Stimulated activated CD4-positive, alpha-beta T cell treated with anti-CD3 and anti-CD28 coated beads, Interleukin-4, amount 100 ng/mL, for 4 hours (primary cell): Measurements from ENCODE around the gene COG8.
"Not testable (repeated sequence)": the region's sequence is repeated elsewhere in the genome, so short reads cannot be mapped to it uniquely, and the experiment has no call there.

Source experiments
- DNase-seq, 2 experiments: peaks; one replicate each; pipeline ENCODE4 v3.0.0-alpha.2; 2020

Gene COG8

DNA sequence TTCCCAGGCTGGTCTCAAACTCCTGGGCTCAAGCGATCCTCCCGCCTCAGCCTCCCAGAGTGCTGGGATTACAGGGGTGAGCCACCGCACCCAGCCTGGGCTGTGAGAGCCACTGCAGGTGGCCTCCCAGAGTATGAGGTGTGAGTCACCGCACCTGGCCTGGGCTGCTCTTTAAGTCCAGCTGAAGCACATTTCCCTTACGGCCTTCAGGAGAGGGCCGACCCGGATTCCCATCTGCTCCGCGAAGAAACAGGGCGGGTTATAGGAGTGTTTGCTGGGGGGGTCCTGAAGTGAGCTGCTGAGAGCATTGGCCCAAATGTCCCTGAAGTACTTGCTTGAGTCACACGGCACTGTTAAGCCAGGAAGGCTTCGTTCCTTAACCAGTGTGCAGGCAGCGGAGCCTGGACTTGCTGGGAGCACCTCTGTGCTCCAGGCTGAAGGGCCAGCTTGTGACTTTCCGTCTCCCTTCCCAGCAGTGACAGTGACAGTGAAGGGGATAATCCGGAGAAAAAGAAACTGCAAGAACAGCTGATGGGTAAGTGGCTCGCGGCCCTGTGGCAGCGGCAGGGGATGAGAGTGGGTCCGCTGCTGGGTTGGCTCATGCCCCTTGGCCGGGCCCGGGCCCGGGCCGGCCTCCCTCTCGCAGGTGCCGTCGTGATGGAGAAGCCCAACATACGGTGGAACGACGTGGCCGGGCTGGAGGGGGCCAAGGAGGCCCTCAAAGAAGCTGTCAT is 21.0 kb downstream of the COG8 start:
- no peak for DNase-seq

DNA sequence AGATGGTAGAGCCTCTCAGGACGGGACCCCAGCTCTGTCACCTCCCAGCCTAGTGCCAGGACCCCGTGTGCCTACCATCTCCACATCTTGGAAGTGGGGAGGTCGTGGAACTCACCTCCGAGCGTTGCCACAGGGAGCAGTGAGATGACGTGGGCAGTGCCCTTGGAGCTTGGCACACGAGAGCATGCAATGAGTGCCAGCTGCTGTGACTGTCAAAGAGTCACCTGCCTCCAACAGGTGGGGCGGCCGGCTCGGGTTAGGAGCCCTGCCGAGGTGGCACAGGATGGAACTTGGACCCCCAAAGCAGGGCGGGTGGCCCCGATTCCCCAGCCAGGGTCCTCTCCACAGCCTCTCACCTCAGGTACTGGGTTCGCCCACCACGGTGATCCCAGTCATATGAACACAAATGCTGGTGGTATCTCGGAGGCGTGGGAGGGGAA is 22.7 kb downstream of the COG8 start:
- DNase-seq, result no peak

DNA sequence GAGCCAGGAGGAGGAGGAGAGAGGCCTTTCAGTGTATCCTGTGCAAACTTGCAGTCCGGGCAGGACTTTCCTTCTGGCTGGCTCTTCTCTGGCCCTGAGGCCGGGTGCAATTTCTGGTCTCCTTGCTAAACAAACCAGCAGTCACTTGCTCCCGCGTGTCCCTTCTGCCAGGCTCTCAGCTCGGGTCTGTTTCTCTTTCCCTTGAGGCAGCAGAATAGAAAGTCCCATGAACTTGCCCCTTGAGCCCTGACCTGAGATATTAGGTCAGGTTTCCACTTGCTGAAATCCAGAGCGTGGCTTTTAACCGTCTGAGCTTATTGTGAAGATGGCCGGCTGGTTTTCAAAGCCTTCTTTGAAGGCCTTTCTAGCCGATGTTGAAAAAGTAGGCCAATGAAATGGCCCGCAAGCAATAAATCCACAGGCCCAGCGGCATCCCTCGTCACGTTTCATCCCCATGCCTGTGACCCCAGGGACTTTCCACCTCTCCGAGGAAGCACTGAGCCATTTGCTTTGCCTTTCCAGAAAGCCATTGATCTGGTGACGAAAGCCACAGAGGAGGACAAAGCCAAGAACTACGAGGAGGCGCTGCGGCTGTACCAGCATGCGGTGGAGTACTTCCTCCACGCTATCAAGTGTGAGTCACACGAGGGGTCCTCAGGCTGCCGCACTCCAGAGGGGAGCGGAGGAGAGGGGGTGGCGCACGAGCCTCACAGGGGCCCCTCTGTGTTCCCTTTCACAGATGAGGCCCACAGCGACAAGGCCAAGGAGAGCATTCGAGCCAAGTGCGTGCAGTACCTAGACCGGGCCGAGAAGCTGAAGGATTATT is 23.7 kb downstream of the COG8 start:
- DNase-seq, result no peak

DNA sequence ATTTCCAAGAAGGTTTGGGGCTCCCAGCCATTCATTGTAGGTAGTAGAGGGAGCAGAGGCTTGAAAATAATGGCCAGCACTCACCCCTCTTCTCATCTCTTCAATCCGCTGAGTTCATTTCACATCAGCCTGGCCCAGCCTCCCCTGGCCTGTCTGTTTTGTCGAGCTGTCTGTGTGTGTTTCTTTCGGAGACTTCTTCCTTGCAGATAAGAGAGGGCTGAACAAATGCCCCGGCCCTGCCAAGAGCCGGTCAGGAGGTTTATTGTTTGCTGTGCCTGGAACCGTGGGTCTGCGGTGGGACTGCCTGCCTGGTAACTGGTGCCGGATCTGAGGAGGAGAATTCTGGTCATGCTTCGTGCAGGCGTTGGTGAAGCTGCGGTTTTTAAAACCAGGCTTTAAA is 24.8 kb downstream of the COG8 start:
- no peak for DNase-seq

DNA sequence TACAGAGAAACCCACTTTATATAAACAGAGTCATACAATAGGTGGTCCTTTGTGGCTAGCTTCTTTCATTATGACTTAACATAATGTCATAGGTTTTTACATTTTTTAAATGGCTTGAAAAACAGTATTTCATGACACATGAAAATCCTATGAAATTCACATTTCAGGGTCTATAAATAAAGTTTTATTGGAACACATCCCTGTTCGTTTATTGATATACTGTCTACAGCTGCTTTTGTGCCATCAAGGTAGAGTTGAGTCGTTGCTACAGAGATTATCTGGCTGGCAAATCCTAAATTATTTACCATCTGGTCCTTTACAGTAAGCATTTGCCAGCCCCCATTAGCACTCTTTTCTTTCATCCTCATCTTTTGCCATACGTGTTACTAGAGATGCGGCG is 25.9 kb downstream of the COG8 start:
- no peak for DNase-seq

DNA sequence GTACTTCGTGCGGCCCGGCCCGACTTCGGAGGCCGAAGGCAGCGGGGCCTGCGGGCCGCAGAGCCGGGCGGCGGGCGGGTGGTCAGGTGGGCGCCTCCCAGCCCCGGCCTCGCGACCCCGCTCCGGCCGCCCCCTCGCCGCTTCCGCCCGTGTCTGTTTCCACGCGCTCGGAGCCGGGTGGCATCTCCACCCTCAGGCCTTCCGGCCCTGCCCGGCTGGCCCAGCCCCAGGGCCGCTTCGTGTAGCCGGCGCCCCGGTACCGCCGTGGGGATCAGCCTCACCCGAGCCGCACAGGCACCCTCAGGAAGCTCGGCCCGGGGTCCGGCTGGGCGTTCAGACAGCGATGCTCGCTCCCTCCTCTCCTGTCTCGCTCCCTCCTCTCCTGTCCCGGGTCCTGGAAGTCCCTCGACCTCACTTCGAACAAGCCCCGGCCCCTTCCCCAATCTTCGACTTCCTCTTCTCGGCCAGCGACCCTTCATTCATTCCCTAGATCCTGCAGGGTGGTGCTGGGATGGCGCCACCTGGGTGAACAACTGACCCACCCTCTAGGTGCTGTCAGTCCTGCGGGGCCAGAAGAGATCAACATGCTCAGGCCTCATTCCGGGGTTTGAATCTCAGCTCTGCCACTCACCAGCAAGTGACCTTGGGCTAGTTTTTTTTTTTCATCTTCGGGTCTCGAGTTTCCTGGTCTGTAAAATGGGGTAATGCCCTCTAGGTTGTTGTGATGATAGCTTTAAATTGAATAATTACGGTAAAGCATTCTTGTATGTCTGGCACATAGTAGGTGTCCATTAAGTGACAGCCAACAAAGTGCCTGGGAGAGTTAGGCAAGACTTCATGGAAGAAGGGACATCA is 27.6 kb downstream of the COG8 start:
- peak in 1 of 2 experiments; percentile 42 for DNase-seq

DNA sequence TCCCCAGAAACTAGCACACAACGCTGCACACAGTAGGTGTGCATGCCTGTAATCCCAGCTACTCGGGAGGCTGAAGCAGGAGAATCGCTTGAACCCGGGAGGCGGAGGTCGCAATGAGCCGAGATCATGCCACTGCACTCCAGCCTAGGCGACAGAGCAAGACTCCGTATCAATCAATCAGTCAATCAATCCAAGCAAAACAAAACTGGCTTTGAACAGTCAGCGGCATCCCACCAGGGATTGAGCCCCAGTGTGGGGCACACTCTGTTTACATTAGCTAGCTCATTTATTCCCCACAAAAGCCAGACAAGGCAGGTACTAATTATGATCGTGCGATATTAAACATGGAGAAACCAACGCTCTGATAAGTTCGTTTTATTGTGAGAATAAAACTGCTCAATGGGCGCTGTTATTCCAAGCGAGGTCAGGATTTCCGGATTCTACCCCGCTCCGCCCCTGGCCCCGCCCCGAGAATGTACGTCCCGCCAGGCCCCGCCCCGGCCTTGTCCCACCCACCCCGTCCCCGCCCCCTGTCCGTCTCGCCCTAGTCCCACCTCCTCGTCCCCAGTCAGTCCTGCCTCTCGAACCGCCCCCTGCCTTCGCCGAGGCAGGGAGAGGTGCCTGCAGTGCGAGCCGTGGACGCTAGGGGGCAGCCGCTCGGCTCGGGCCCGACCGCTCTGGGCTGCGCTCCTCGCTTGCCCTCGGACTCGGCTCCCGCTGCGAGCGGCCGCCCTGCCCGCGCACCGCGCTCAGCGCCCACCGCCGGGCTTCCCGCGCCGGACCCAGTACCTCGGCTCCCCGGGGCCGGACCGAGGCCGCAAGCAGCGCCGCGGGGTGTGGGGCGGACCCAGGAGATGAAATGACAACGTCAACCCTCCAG is 28.5 kb downstream of the COG8 start, which contains the start of gene VPS4A:
TSS of gene VPS4A (plus strand) at position 698 of the 880 bp plus-strand sequence. CDS start at position 860, 162 bp downstream.
- DNase-seq, result peak; percentile 96 to 98

DNA sequence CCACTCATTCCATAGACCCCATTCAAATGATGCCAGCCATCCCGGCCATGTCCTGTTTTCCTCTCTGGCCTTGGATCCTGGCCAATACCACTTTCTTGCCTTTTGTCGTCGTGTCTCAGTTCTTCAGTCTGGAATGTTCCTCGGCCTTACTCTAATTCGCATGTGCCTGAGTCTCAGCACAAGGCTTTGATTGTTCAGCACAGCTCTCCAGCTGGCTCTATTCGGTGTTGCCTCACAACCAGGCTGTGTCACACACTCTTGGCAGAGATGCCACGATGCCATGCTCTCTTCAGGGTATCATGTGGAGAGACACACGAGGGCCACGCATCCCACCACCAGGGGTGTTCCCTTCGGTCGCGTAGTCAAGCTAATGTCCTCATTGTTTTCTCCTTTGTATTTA is 30.0 kb downstream of the COG8 start:
- no peak for DNase-seq

DNA sequence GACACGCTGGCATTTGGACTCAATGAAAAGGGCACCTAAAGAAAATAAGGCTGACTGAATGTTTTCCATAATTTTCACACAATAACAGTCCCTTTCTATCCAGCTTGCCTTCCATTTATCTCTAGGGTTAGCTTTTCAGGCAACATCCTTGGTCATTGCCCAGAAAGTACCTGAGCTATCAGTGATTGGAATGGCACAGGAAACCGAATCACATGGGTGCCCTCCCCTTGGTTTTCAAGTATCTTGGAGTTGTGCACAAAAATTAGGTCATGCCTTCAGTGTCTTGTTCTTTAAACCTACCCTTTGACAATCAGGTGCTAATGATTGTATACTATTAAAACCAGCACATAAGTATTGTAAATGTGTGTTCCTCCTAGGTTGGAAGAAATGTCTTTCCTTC is 31.5 kb downstream of the COG8 start:
- DNase-seq, result no peak

DNA sequence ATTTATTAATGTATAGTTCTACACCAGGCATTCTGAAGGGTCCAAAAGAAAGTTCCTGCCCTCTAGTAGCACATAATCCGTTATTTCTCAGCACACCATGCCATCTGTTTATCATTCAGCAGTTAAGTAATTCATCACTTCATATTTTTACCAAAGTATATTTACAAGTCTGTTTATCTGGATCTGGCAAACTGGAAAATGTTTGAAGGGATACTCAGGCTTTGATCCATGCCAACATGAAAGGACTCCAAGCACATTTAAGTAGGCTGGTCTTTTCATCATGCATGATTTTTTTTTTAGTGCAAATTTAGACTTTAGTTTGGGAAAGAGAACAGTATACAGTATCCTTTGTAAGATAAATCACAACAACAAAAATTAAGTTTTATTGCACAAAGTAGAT is 32.3 kb downstream of the COG8 start:
- DNase-seq, result no peak

DNA sequence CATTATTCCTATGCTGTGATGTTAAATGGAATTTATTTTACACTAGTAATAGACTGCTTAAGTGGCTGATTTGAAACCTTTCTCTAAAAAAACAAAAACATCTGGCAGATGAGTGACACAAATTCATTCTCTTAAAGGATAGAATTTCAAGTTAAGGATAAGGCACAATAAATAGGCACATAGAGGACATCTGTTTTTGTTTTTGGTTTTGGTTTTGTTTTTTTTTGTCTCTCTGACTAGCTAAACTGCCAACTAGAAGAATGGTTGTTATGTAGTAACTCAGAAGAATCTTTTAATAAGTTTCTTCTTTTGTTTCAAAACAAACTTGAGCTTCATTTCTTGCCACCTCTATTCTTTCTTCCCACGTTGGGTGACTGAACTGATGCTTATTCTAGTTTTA is 33.3 kb downstream of the COG8 start:
- DNase-seq, result no peak

DNA sequence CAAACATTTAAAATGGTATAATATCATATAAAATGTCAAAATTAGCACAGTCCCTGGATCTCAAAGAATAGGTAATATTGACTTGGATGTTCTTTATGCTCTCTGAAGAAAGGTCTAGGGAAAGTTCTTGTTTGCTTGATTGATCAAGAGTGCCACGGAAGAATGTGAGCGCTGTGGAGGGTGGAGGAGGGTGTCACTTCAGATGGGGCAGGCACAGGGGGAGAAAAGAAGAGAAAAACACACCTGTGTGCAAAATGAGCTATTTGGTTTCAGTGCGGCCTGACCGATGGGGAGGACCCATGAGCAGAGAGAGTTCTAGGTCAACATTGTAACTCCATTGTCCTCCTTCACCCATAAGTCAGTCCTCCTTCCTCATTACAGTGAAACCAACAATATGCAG is 37.1 kb downstream of the COG8 start:
- no peak for DNase-seq

DNA sequence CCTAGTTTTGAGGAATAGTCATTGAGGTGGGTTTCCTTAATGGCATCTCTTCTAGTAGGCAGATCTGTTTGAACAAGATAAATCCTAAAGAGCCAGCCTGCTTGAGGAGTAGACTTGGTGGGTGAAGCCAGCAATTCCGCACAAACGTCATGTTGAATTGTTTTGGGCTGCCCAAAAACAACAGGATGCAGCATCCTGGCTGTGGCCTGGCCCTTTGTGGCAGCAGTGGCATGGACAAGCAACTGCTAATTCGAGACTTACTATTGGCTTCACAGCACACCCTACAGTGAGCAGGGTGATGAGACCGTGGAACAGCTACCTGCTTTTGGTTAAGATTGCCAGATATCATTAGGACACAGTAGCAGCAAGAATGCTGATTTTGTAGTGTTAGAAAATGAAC is 37.5 kb downstream of the COG8 start:
- no peak for DNase-seq

DNA sequence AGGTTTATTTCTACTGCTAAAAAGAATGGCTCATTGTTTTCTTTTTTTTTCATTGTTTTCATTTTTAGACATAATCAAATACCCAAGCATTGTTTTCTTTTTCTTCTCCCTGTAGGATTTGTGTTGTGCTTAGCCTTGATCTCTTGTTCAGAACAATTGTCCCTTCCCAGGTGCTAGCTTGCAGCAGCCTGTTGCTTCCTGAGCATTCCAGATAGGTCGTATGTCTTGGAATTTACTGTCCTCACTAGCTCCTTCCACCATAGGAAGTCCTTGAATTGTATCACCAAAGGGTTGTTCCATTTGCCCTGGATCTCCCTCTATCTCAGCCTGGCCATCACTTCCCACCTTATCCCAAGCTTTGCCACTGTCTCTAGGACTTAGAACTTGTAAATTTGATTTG is 38.2 kb downstream of the COG8 start:
- no peak for DNase-seq

DNA sequence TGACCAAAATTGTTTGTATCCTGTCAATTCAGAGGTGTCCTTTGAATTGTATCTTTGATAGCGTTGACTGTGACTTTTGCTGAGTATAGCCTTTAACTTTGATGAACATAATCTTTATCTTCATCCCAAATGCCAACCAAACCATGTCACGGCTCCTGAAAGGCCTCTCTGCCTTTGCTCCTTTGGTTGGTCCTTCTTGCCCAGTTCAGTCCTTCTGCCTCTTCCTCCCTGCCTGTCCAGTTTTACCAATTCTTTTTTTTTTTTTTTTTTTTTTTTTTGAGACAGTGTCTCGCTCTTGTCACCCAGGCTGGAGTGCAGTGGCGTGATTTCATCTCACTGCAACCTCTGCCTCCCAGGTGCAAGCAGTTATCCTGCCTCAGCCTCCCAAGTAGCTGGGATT is 41.1 kb downstream of the COG8 start:
- no peak for DNase-seq

DNA sequence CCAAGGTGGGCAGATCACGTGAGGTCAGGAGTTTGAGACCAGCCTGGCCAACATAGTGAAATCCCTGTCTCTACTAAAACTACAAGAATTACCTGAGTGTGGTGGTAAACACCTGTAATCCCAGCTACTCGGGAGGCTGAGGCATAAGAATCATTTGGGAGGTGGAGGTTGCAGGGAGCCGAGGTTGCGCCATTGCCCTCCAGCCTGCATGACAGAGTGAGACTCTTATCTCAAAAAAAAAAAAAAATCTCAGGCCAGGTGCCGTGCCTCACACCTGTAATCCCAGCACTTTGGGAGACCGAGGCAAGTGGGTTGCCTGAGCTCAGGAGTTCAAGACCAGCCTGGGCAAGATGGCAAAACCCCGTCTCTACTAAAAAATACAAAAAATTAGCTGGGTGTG is 42.6 kb downstream of the COG8 start:
- DNase-seq, result not testable (repeated sequence)

DNA sequence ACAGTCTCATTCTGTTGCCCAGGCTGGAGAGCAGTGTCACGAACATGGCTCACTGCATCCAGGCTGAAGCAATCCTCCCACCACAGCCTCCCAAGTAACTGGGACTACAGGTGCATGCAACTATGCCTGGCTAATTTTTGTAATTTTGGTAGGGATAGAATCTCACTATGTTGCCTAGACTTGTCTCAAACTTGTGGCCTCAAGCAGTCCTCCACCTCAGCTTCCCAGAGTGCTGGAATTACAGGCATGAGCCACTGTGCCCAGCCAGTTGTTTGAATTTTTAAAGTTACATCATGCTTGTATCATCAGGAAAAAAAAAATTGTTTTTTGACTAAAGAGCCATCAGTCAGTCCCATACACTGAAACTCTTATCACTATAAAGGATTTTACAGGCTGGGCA is 45.3 kb downstream of the COG8 start:
- no peak for DNase-seq

DNA sequence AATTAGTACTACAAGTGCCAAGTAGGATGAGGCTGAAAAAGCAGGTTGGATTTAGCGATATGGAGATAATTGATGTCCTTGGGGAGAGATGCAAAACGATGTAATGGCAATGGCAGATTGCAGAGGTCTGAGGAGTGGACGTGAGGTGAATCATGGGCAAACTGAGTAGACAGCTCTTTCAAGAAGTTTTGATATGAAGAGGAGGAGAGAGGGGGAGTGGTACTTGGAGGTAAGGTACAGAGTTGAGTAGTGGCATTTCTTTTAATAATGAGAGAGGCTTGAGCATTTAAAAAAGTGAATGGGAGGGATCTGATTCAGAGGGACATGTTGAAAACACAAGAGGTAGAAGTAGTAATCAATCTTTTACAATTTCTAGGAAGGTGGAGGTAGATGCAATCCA is 46.0 kb downstream of the COG8 start:
- DNase-seq, result no peak

DNA sequence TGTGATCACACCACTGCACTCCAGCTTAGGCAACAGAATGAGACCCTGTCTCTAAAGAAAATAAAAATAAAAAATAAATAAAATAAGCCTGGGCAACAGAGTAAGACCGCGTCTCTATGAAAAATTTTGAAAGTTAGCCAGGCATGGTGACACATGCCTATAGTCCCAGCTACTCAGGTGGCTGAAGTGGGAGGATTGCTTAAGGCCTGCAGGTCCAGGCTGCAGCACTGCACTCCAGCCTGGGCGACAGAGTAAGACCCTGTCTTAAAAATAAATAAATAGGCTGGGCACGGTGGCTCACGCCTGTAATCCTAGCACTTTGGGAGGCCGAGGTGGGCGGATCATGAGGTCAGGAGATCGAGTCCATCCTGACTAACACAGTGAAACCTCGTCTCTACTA is 47.7 kb downstream of the COG8 start:
- DNase-seq, result not testable (repeated sequence)

DNA sequence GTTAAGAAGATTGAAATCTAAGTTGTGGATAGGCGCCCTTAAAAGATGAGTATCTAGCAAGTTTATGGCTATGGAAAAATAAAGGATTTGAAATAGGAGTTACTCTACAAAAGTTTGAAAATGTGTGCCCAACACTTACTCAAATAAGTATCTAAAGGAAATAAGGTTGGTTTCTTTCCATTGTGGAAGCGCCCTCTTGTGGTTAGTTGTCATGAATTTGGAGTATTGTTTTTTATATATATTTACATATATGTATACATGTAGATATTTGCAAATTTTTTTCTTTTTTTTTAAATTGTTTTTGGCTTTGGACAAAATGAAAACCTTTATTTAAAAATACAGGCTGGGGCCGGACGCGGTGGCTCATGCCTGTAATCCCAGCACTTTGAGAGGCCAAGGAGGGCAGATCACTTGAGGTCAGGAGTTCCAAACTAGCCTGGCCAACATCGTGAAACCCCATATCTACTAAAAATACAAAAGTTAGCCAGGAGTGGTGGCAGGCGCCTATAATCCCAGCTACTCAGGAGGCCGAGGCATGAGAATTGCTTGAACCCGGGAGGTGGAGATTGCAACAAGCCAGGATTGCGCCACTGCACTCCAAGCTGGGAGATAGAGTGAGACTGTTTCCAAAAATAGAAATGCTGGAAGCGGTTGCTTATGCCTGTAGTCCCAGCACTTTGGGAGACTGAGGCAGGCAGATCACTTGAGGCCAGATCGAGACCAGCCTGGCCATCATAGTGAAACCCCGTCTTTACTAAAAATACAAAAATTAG is 52.2 kb downstream of the COG8 start:
- DNase-seq, result no peak

DNA sequence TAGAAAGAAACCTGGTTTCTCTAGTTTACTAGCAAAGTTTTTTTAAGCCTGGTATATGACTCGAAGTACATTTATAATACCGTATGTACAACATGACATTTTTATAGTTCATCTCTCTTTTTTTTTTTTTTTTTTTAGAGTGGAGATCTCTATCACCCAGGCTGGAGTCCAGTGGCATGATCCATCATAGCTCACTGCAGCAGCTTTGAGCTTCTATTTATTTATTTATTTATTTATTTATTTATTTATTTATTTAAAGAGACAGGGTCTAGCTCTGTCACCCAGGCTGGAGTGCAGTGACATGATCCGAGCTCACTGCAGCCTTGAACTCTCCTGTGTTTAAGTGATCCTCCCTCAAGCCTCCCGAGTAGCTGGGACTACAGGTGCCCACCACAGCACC is 54.1 kb downstream of the COG8 start:
- DNase-seq, result no peak

DNA sequence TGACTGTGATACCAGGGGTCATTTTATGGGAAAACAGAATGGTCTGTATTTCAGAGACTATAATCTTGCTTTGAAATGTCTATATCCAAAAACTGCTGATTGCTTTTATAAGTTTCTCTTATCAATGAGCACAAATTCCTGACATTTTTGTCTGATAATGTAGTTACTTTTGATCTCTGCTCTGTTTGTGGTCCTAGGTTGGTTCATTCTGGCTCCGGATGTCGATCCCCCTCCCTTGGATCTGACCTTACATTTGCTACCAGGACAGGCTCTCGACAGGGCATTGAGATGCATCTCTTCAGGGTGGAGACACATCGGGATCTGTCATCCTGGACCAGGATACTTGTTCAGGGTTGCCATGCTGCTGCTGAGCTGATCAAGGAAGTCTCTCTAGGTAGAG is 55.5 kb downstream of the COG8 start:
- no peak for DNase-seq
